Cardiac muscle cell (in vitro differentiated cells and primary cell): Measurements from ENCODE around the gene POPDC3. TPM values are rescaled to one million over a fixed set of nuclear protein-coding genes. Genes with fewer than 3 reads are reported as not detected.
A peak's percentile ranks its signal among the peaks of the same experiment; 100 is the strongest.

ENCODE experiments used
- DNase-seq, 2 donors: peaks; one replicate each; pipeline versions ENCODE4 v3.0.0 to v3.0.0-alpha.2; 2010 to 2017; ENCODE audit warnings: low read depth in 1 of 2, low spot score in 1 of 2
- H3K27ac ChIP-seq: fragments of 200-600 bp; sonication (generic); 2 replicates; pipeline ENCODE4 v1.5.1; 2016
- H3K27me3 ChIP-seq: fragments of 200-600 bp; sonication (generic); 2 replicates; pipeline ENCODE4 v1.6.0; 2016; ENCODE audit warnings: control low read depth
- H3K36me3 ChIP-seq: fragments of 200-600 bp; sonication (generic); 2 replicates; pipeline ENCODE4 v1.5.1; 2016; ENCODE audit warnings: control low read depth
- H3K4me1 ChIP-seq: fragments of 200-600 bp; sonication (generic); 2 replicates; pipeline ENCODE4 v1.8.1; 2017; ENCODE audit warnings: low read depth, mild to moderate bottlenecking, mixed run types
- H3K4me3 ChIP-seq: fragments of 200-600 bp; sonication (generic); 2 replicates; pipeline ENCODE4 v1.5.1; 2016; ENCODE audit warnings: mild to moderate bottlenecking
- H3K9me3 ChIP-seq: fragments of 200-600 bp; sonication (generic); 2 replicates; pipeline ENCODE4 v1.5.1; 2017; ENCODE audit warnings: low read depth, mild to moderate bottlenecking, control low read depth
- CTCF ChIP-seq: IDR thresholded peaks from 2 replicates; pipeline ENCODE4 v1.5.1; 2012; ENCODE audit warnings: low read depth, mild to moderate bottlenecking, low read length
- polyA plus RNA-seq: library from polyadenylated mRNA; unstranded; fragments of >200 nt; fragmentation: Nextera tagmentation; extraction: Ambion mirVana; gene quantifications from 2 replicates; pipeline ENCODE4 v1.2.1, GENCODE V29; 2016
- total RNA-seq: library from RNA; depleted of rRNA; stranded (reverse); fragments of >200 nt; gene quantifications from 2 replicates; pipeline ENCODE4 v1.2.3, GENCODE V29; 2016

POPDC3 gene
- total and polyA plus RNA-seq, 2 experiments from 2014 or later, result 49.4 to 80.0 TPM

GRCh38 chr6:105188251-105188650, 8.4 kb upstream of the POPDC3 start:
- no peak for TF ChIP-seq CTCF
- H3K9me3 ChIP-seq, result no peaks in the 10 kb centered on the region
- H3K27me3 ChIP-seq, result no peaks in the 10 kb centered on the region
- no peak overlapping the region for H3K4me3 ChIP-seq
- H3K27ac ChIP-seq, result no peak overlapping the region
- no peaks in the 10 kb centered on the region for H3K36me3 ChIP-seq
- no peak for DNase-seq
- peaks cover 32% of the 10 kb centered on the region for H3K4me1 ChIP-seq

GRCh38 chr6:105186576-105186975, 6.8 kb upstream of the POPDC3 start:
- no peaks in the 10 kb centered on the region for H3K27me3 ChIP-seq
- no peak overlapping the region for H3K4me3 ChIP-seq
- H3K4me1 ChIP-seq, result peaks cover 49% of the 10 kb centered on the region
- no peak for DNase-seq
- peak overlapping the region; percentile 69 for H3K27ac ChIP-seq
- no peak for TF ChIP-seq CTCF
- H3K9me3 ChIP-seq, result no peaks in the 10 kb centered on the region
- H3K36me3 ChIP-seq, result no peaks in the 10 kb centered on the region

- H3K9me3 ChIP-seq, result no peaks in the 10 kb centered on the region
Observed at GRCh38 chr6:105184921-105185320, 5.1 kb upstream of the POPDC3 start.

GRCh38 chr6:105181981-105182515, 2.2 kb upstream of the POPDC3 start:
- no peaks in the 10 kb centered on the region for H3K9me3 ChIP-seq
- no peaks in the 10 kb centered on the region for H3K36me3 ChIP-seq
- peak overlapping the region; percentile 99 for H3K27ac ChIP-seq
- DNase-seq, result peak in 1 of 2 donors; percentile 52
- no peak overlapping the region for H3K4me3 ChIP-seq
- H3K27me3 ChIP-seq, result no peaks in the 10 kb centered on the region
- H3K4me1 ChIP-seq, result peaks cover 56% of the 10 kb centered on the region
- no peak for TF ChIP-seq CTCF

More at GRCh38 chr6:105184921-105185320, 5.1 kb upstream of the POPDC3 start:
- DNase-seq, result peak in 1 of 2 donors; percentile 75
- no peaks in the 10 kb centered on the region for H3K36me3 ChIP-seq
- no peak overlapping the region for H3K4me3 ChIP-seq
- H3K4me1 ChIP-seq, result peaks cover 54% of the 10 kb centered on the region
- no peak for TF ChIP-seq CTCF
- no peak overlapping the region for H3K27ac ChIP-seq
- H3K27me3 ChIP-seq, result no peaks in the 10 kb centered on the region

GRCh38 chr6:105178636-105179035, 1.2 kb downstream of the POPDC3 start:
- no peak for TF ChIP-seq CTCF
- Histone ChIP-seq H3K4me3 (peak overlapping the region; percentile 70), H3K27ac (peak overlapping the region; percentile 99)

More at GRCh38 chr6:105178636-105179035, 1.2 kb downstream of the POPDC3 start:
- H3K9me3 ChIP-seq, result no peaks in the 10 kb centered on the region
- no peaks in the 10 kb centered on the region for H3K36me3 ChIP-seq
- peaks cover 46% of the 10 kb centered on the region for H3K4me1 ChIP-seq
- H3K27me3 ChIP-seq, result no peaks in the 10 kb centered on the region
- DNase-seq, result no peak
